Neuronal stem cell (in vitro differentiated cells): Measurements from ENCODE around the gene TTLL1.
A peak's percentile ranks its signal among the peaks of the same experiment; 100 is the strongest.

Experiments used
- DNase-seq: peaks from one replicate; pipeline ENCODE4 v3.0.0-alpha.2; 2013; ENCODE audit warnings: low spot score
- H2AFZ ChIP-seq: one replicate; pipeline ENCODE4 v1.6.1; 2013; ENCODE audit warnings: mild to moderate bottlenecking, low read length, inconsistent platforms
- H2AK5ac ChIP-seq: 2 replicates; pipeline ENCODE4 v1.6.1; 2013; ENCODE audit warnings: low read depth, mild to moderate bottlenecking, inconsistent platforms, low read length, moderate library complexity, mixed read lengths
- H2BK120ac ChIP-seq: 2 replicates; pipeline ENCODE4 v1.6.1; 2013; ENCODE audit warnings: low read depth, mild to moderate bottlenecking, inconsistent platforms, low read length, moderate library complexity, mixed read lengths
- H2BK12ac ChIP-seq: one replicate; pipeline ENCODE4 v1.6.1; 2013; ENCODE audit warnings: low read length, inconsistent platforms
- H2BK15ac ChIP-seq: 2 replicates; pipeline ENCODE4 v1.6.1; 2013; ENCODE audit warnings: mild to moderate bottlenecking, low read length, inconsistent platforms, mixed read lengths
- H2BK5ac ChIP-seq: one replicate; pipeline ENCODE4 v1.6.1; 2013; ENCODE audit warnings: inconsistent platforms, mild to moderate bottlenecking, low read length, moderate library complexity
- H3K14ac ChIP-seq: one replicate; pipeline ENCODE4 v1.6.1; 2013; ENCODE audit warnings: low read length, inconsistent platforms
- H3K18ac ChIP-seq: 2 replicates; pipeline ENCODE4 v1.6.1; 2013; ENCODE audit warnings: low read length, inconsistent platforms
- H3K23ac ChIP-seq: 2 replicates; pipeline ENCODE4 v1.6.1; 2013; ENCODE audit warnings: low read depth, mild to moderate bottlenecking, mixed read lengths, low read length, inconsistent platforms; ENCODE audit not compliant: poor library complexity
- H3K27ac ChIP-seq: replicated peaks from 3 replicates; pipeline ENCODE4 v1.5.1; 2013; ENCODE audit warnings: low read length, inconsistent platforms
- H3K27me3 ChIP-seq, 3 experiments: 2 replicates each; pipeline ENCODE4 v1.6.1; 2013; ENCODE audit warnings: low read length in 3 of 3, mild to moderate bottlenecking in 2 of 3, inconsistent platforms in 1 of 3, low read depth in 1 of 3, mixed read lengths in 1 of 3, moderate library complexity in 1 of 3; ENCODE audit not compliant: control insufficient read depth in 3 of 3, insufficient read depth in 3 of 3
- H3K36me3 ChIP-seq, 2 donors: replicated peaks in 1 of 2; 2 replicates each; pipeline ENCODE4 v1.6.1; 2013; ENCODE audit warnings: low read length in 2 of 2; ENCODE audit not compliant: control insufficient read depth in 2 of 2, insufficient read depth in 2 of 2
- H3K4ac ChIP-seq: 2 replicates; pipeline ENCODE4 v1.6.1; 2013; ENCODE audit warnings: inconsistent platforms, mild to moderate bottlenecking, low read length, moderate library complexity
- H3K4me1 ChIP-seq, 2 donors: 1 replicate in 1 of 2; 2 replicates in 1 of 2; pipeline ENCODE4 v1.6.1; 2013; ENCODE audit warnings: low read length in 2 of 2, low read depth in 1 of 2; ENCODE audit not compliant: control insufficient read depth in 2 of 2, insufficient read depth in 1 of 2
- H3K4me2 ChIP-seq: one replicate; pipeline ENCODE4 v1.6.1; 2013; ENCODE audit warnings: mild to moderate bottlenecking, low read length, inconsistent platforms; ENCODE audit not compliant: insufficient read depth, poor library complexity, severe bottlenecking
- H3K4me3 ChIP-seq, 2 donors: 2 replicates each; pipeline ENCODE4 v1.5.1; 2013; ENCODE audit warnings: low read length in 2 of 2, mild to moderate bottlenecking in 2 of 2, inconsistent platforms in 1 of 2, moderate library complexity in 1 of 2
- H3K79me1 ChIP-seq: one replicate; pipeline ENCODE4 v1.6.1; 2013; ENCODE audit warnings: low read depth, mild to moderate bottlenecking, inconsistent platforms, low read length, moderate library complexity
- H3K9ac ChIP-seq: one replicate; pipeline ENCODE4 v1.6.1; 2013; ENCODE audit warnings: mild to moderate bottlenecking, low read depth, low read length, inconsistent platforms; ENCODE audit not compliant: poor library complexity
- H3K9me3 ChIP-seq, 2 donors: replicated peaks in 1 of 2; 2 replicates each; pipeline versions ENCODE3 to v1.6.1; 2013; ENCODE audit warnings: low read length in 2 of 2, mild to moderate bottlenecking in 2 of 2, inconsistent platforms in 1 of 2, low read depth in 1 of 2, mixed read lengths in 1 of 2, moderate library complexity in 1 of 2; ENCODE audit not compliant: control insufficient read depth in 2 of 2, insufficient read depth in 1 of 2
- H4K8ac ChIP-seq: one replicate; pipeline ENCODE4 v1.6.1; 2013; ENCODE audit warnings: low read depth, mild to moderate bottlenecking, inconsistent platforms, low read length, moderate library complexity
- H4K91ac ChIP-seq: one replicate; pipeline ENCODE4 v1.6.1; 2013; ENCODE audit warnings: low read length, low read depth, mild to moderate bottlenecking, inconsistent platforms; ENCODE audit not compliant: poor library complexity
- WGBS, 2 donors: extraction: QIAGEN DNeasy Blood & Tissue Kit; methylation state at CpG; one replicate each; pipeline ENCODE4 v1.1.7; 2013; ENCODE audit warnings: missing lambda C conversion rate in 2 of 2, mixed read lengths in 1 of 2; ENCODE audit not compliant: insufficient read length in 2 of 2, insufficient replicate concordance in 1 of 2; ENCODE audit errors: extremely low coverage in 2 of 2; 5-methylcytosine and 5-hydroxymethylcytosine counted together

Gene TTLL1

GRCh38 chr22:43134553-43134952, 45.4 kb upstream of the TTLL1 start:
- Histone ChIP-seq H2BK120ac (no peak overlapping the region), H3K9me3 (no peaks in the 10 kb centered on the region), H2AFZ (no peak overlapping the region), H3K36me3 (peaks cover 45 to 84% of the 10 kb centered on the region in 2 donors), H3K4ac (no peak overlapping the region), H3K4me3 (no peak overlapping the region), H3K9ac (no peak overlapping the region), H3K4me1 (peaks cover 0 to 1% of the 10 kb centered on the region in 2 donors), H3K18ac (no peak overlapping the region), H2AK5ac (no peak overlapping the region), H3K4me2 (no peak overlapping the region), H3K79me1 (peaks cover 3% of the 10 kb centered on the region), H3K27me3 (peaks cover 0 to 2% (median 0%) of the 10 kb centered on the region in 3 experiments), H2BK15ac (no peak overlapping the region), H4K91ac (no peak overlapping the region), H3K14ac (no peak overlapping the region), H3K23ac (no peak overlapping the region), H4K8ac (no peak overlapping the region), H3K27ac (no peak overlapping the region), H2BK5ac (no peak overlapping the region), H2BK12ac (no peak overlapping the region)
- DNase-seq, result no peak
- no CpG with 5 or more reads among the region's 4 CpGs for WGBS, 2 donors

- H3K4ac ChIP-seq, result no peak overlapping the region
- H3K9me3 ChIP-seq, result no peaks in the 10 kb centered on the region
- no peak overlapping the region for H2AK5ac ChIP-seq
- H3K4me1 ChIP-seq, result peaks cover 0 to 3% of the 10 kb centered on the region in 2 donors
- peaks cover 39 to 72% of the 10 kb centered on the region in 2 donors for H3K36me3 ChIP-seq
- no CpG with 5 or more reads among the region's 9 CpGs for WGBS, 2 donors
- H3K14ac ChIP-seq, result no peak overlapping the region
- peaks cover 0 to 2% (median 0%) of the 10 kb centered on the region in 3 experiments for H3K27me3 ChIP-seq
- H3K4me3 ChIP-seq, result no peak overlapping the region
- H3K27ac ChIP-seq, result no peak overlapping the region
- no peak overlapping the region for H4K91ac ChIP-seq
- H3K18ac ChIP-seq, result no peak overlapping the region
- H3K79me1 ChIP-seq, result peaks cover 3% of the 10 kb centered on the region
- no peak overlapping the region for H2AFZ ChIP-seq
- DNase-seq, result no peak
- no peak overlapping the region for H3K23ac ChIP-seq
- H2BK15ac ChIP-seq, result no peak overlapping the region
- no peak overlapping the region for H2BK12ac ChIP-seq
- no peak overlapping the region for H3K9ac ChIP-seq
- no peak overlapping the region for H3K4me2 ChIP-seq
- H4K8ac ChIP-seq, result no peak overlapping the region
- no peak overlapping the region for H2BK120ac ChIP-seq
- H2BK5ac ChIP-seq, result no peak overlapping the region
Observed at GRCh38 chr22:43133401-43133800, 44.2 kb upstream of the TTLL1 start.

GRCh38 chr22:43131773-43132501, 42.7 kb upstream of the TTLL1 start:
- no peak overlapping the region for H3K14ac ChIP-seq
- H3K27me3 ChIP-seq, result peaks cover 0 to 2% (median 0%) of the 10 kb centered on the region in 3 experiments
- H3K9me3 ChIP-seq, result no peaks in the 10 kb centered on the region
- no peak overlapping the region for H2BK12ac ChIP-seq
- H3K4me1 ChIP-seq, result peaks cover 0 to 5% of the 10 kb centered on the region in 2 donors
- no peak overlapping the region for H3K18ac ChIP-seq
- H3K4me3 ChIP-seq, result no peak overlapping the region
- no peak overlapping the region for H2BK5ac ChIP-seq
- H3K36me3 ChIP-seq, result peaks cover 35 to 58% of the 10 kb centered on the region in 2 donors
- no peak overlapping the region for H2AFZ ChIP-seq
- no peak overlapping the region for H2BK15ac ChIP-seq
- WGBS, 2 donors, result no CpG with 5 or more reads among the region's 17 CpGs
- H2BK120ac ChIP-seq, result no peak overlapping the region
- no peak overlapping the region for H3K27ac ChIP-seq
- H3K4ac ChIP-seq, result no peak overlapping the region
- H4K8ac ChIP-seq, result no peak overlapping the region
- H3K9ac ChIP-seq, result no peak overlapping the region
- H3K79me1 ChIP-seq, result peaks cover 3% of the 10 kb centered on the region
- H2AK5ac ChIP-seq, result no peak overlapping the region
- H4K91ac ChIP-seq, result no peak overlapping the region
- no peak for DNase-seq
- H3K4me2 ChIP-seq, result no peak overlapping the region
- H3K23ac ChIP-seq, result no peak overlapping the region

- H2BK120ac ChIP-seq, result peak overlapping the region; percentile 28
- H2BK5ac ChIP-seq, result peak overlapping the region; percentile 24
- H2BK12ac ChIP-seq, result no peak overlapping the region
- H3K23ac ChIP-seq, result peak overlapping the region; percentile 65
- no peak overlapping the region for H2AFZ ChIP-seq
- peaks cover 20 to 38% of the 10 kb centered on the region in 2 donors for H3K36me3 ChIP-seq
- no peak overlapping the region for H3K14ac ChIP-seq
- H3K4me2 ChIP-seq, result no peak overlapping the region
- no peaks in the 10 kb centered on the region for H3K79me1 ChIP-seq
- H4K91ac ChIP-seq, result no peak overlapping the region
- H3K4me1 ChIP-seq, result peaks cover 5 to 10% of the 10 kb centered on the region in 2 donors
- H2AK5ac ChIP-seq, result peak overlapping the region; percentile 28
- no peak for DNase-seq
- no peaks in the 10 kb centered on the region for H3K27me3 ChIP-seq
- no peak overlapping the region for H4K8ac ChIP-seq
- no peak overlapping the region for H3K4ac ChIP-seq
- peak overlapping the region; percentile 70 for H3K9ac ChIP-seq
- H3K18ac ChIP-seq, result no peak overlapping the region
- no peaks in the 10 kb centered on the region for H3K9me3 ChIP-seq
- no peak overlapping the region for H3K4me3 ChIP-seq
- H2BK15ac ChIP-seq, result no peak overlapping the region
- H3K27ac ChIP-seq, result no peak overlapping the region
- WGBS, 2 donors, result no CpG with 5 or more reads among the region's 16 CpGs
Observed at GRCh38 chr22:43129426-43130425, 40.5 kb upstream of the TTLL1 start.
